ENCODE data around the gene RAD51B.

- TF ChIP-seq CTCF (conservative IDR thresholded peaks at IDR 0.05), result no peak
- TF ChIP-seq EZH2 (IDR thresholded peaks at IDR 0.05; ENCODE audit: low read depth), result no peak
These were observed 921 bp downstream of the RAD51B start for GRCh38 chr14:67820428-67820971.
